ENCODE results near the gene CTNND2. TPM values are rescaled to one million over a fixed set of nuclear protein-coding genes. Genes with fewer than 3 reads are reported as not detected.

The CTNND2 gene
- total and polyA plus RNA-seq, 4 donors = 0.05 to 0.50 (median 0.27) TPM

DNA sequence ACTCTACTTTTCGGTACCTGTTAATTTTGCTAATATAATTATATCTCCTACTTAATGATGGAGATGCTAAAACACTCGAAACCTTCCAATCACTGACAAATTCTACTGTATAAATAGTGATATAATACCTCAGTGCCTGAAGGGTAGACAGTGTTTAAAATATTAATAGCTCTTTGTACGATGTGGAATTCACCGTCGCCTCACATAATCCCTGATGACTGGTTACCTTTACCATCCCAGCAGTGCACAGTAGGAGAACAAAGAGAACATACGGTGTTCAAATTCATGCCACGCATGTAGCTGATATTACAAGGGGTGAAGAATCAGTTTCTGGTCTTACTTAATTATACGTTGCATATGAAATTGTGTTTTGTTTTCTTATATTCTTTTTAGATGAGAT lies 506.7 kb downstream of the CTNND2 start:
- Histone ChIP-seq H3K4me3 (ENCODE audit: low read depth in 1 of 3, low read length in 3 of 3) (no peak overlapping the region), H3K27ac (ENCODE audit: low read depth in 1 of 2, low read length in 2 of 2) (no peak overlapping the region), H3K9ac (ENCODE audit: low read depth in 1 of 2, low read length in 2 of 2) (no peak overlapping the region), H3K9me3 (ENCODE audit: control insufficient read depth in 4 of 4, low read length in 3 of 4) (no peaks in the 10 kb centered on the region), H3K36me3 (ENCODE audit: control insufficient read depth in 4 of 4, insufficient read depth in 3 of 4, low read depth in 1 of 4, low read length in 3 of 4) (no peaks in the 10 kb centered on the region), H3K27me3 (ENCODE audit: control insufficient read depth in 4 of 4, insufficient read depth in 4 of 4, low read length in 3 of 4) (no peaks in the 10 kb centered on the region), H3K4me1 (ENCODE audit: control insufficient read depth in 4 of 4, insufficient read depth in 4 of 4, low read length in 3 of 4) (no peaks in the 10 kb centered on the region)
- no peak for DNase-seq (ENCODE audit: low spot score)
- TF ChIP-seq FOXA2 (IDR thresholded peaks at IDR 0.05) (no peak), JUND (IDR thresholded peaks at IDR 0.05) (no peak), NR2F2 (IDR thresholded peaks at IDR 0.05) (no peak), HNF4A (conservative IDR thresholded peaks at IDR 0.05) (no peak), FOXA1 (IDR thresholded peaks at IDR 0.05) (no peak)
- TF ChIP-seq, protein P1, sequence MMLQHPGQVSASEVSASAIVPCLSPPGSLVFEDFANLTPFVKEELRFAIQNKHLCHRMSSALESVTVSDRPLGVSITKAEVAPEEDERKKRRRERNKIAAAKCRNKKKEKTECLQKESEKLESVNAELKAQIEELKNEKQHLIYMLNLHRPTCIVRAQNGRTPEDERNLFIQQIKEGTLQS (IDR thresholded peaks at IDR 0.05) = no peak
- TF ChIP-seq, protein P2, sequence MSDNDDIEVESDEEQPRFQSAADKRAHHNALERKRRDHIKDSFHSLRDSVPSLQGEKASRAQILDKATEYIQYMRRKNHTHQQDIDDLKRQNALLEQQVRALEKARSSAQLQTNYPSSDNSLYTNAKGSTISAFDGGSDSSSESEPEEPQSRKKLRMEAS (IDR thresholded peaks at IDR 0.05) = no peak
- TF ChIP-seq, protein P3, sequence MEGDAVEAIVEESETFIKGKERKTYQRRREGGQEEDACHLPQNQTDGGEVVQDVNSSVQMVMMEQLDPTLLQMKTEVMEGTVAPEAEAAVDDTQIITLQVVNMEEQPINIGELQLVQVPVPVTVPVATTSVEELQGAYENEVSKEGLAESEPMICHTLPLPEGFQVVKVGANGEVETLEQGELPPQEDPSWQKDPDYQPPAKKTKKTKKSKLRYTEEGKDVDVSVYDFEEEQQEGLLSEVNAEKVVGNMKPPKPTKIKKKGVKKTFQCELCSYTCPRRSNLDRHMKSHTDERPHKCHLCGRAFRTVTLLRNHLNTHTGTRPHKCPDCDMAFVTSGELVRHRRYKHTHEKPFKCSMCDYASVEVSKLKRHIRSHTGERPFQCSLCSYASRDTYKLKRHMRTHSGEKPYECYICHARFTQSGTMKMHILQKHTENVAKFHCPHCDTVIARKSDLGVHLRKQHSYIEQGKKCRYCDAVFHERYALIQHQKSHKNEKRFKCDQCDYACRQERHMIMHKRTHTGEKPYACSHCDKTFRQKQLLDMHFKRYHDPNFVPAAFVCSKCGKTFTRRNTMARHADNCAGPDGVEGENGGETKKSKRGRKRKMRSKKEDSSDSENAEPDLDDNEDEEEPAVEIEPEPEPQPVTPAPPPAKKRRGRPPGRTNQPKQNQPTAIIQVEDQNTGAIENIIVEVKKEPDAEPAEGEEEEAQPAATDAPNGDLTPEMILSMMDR (IDR thresholded peaks at IDR 0.05; ENCODE audit: low read depth, low read length, missing input control) = no peak
- 92% methylated on average over 8 of the region's 8 CpGs for WGBS

DNA sequence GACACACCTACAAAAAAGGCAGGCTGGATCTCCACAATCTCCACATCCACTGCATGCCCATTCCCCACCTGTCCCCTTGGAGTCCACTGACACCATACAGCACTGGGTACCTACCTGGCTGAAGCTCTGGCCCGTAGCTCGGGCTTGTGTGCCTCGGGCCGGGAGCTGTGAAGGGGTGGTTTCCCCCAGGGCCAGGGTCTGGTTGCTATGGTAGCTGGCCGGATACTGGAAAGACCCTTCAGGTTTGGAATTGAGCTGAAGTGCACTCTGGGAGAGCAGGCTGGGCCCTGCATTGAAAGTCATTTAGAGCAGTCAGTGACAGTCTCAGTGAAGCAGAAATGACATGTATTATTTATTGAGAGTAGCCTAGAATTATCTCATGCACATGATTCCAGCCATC lies 507.3 kb downstream of the CTNND2 start:
- H3K36me3 ChIP-seq (ENCODE audit: control insufficient read depth in 4 of 4, insufficient read depth in 3 of 4, low read depth in 1 of 4, low read length in 3 of 4) = no peaks in the 10 kb centered on the region

More for the DNA sequence above, 507.3 kb downstream of the CTNND2 start:
- Histone ChIP-seq H3K9ac (ENCODE audit: low read depth in 1 of 2, low read length in 2 of 2) (no peak overlapping the region), H3K4me3 (ENCODE audit: low read depth in 1 of 3, low read length in 3 of 3) (no peak overlapping the region), H3K27ac (ENCODE audit: low read depth in 1 of 2, low read length in 2 of 2) (no peak overlapping the region), H3K9me3 (ENCODE audit: control insufficient read depth in 4 of 4, low read length in 3 of 4) (no peaks in the 10 kb centered on the region), H3K4me1 (ENCODE audit: control insufficient read depth in 4 of 4, insufficient read depth in 4 of 4, low read length in 3 of 4) (no peaks in the 10 kb centered on the region), H3K27me3 (ENCODE audit: control insufficient read depth in 4 of 4, insufficient read depth in 4 of 4, low read length in 3 of 4) (no peaks in the 10 kb centered on the region)
- TF ChIP-seq, protein P4, sequence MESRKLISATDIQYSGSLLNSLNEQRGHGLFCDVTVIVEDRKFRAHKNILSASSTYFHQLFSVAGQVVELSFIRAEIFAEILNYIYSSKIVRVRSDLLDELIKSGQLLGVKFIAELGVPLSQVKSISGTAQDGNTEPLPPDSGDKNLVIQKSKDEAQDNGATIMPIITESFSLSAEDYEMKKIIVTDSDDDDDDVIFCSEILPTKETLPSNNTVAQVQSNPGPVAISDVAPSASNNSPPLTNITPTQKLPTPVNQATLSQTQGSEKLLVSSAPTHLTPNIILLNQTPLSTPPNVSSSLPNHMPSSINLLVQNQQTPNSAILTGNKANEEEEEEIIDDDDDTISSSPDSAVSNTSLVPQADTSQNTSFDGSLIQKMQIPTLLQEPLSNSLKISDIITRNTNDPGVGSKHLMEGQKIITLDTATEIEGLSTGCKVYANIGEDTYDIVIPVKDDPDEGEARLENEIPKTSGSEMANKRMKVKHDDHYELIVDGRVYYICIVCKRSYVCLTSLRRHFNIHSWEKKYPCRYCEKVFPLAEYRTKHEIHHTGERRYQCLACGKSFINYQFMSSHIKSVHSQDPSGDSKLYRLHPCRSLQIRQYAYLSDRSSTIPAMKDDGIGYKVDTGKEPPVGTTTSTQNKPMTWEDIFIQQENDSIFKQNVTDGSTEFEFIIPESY (IDR thresholded peaks at IDR 0.05) = no peak
- TF ChIP-seq NR2F2 (IDR thresholded peaks at IDR 0.05) (no peak), RAD21 (IDR thresholded peaks at IDR 0.05) (no peak), GABPA (IDR thresholded peaks at IDR 0.05 in 1 of 2, conservative IDR thresholded peaks at IDR 0.05 in 1 of 2) (no peak), YY1 (IDR thresholded peaks at IDR 0.05) (no peak)
- TF ChIP-seq, protein P2 (IDR thresholded peaks at IDR 0.05) = no peak
- TF ChIP-seq, protein P1 (IDR thresholded peaks at IDR 0.05) = no peak
- TF ChIP-seq, protein P3 (IDR thresholded peaks at IDR 0.05; ENCODE audit: low read depth, low read length, missing input control) = no peak
- 88% methylated on average over 5 of the region's 5 CpGs for WGBS
- DNase-seq (ENCODE audit: low spot score) = no peak
